HG02759 (cell line): ENCODE results near the gene GLIS2.

Source experiments
- ATAC-seq: cut with Tn5 transposase; IDR thresholded peaks from one replicate; pipeline ENCODE4 v1.9.1; 2021; ENCODE audit warnings: mild to moderate bottlenecking, moderate library complexity; ENCODE audit not compliant: unreplicated experiment

GLIS2 gene

GRCh38 chr16:4319454-4320421 lies 3.9 kb downstream of the GLIS2 start:
- peak; percentile 57 for ATAC-seq

DNA sequence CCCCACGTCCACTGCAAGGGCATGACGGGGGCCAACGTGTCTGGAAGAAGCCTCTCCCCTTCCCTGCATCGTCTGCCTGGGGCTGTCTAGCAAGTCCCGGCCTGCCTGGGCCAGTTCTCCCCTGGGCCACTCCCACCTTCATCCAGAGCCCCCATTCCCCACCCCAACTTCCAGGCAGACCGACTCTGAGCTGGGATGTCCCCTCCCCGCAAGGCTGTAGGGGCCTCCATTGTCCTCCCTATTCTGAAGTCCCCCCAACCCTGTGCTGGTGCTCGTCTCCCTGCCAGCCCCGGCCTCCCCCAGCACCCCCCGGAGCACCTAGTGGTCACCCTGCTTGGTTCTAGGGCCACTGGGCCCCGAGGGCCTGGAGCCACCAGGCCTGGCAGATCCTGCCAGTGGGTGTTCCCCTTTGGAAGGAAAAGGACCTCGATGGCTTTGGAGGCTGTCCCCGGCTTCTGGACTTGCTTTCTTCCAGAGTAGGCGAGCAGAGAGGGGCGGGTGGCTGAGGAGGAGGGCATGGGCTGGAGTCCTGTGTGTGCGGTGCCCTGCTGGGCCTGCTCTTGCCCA lies 4.8 kb downstream of the GLIS2 start:
- ATAC-seq = no peak

DNA sequence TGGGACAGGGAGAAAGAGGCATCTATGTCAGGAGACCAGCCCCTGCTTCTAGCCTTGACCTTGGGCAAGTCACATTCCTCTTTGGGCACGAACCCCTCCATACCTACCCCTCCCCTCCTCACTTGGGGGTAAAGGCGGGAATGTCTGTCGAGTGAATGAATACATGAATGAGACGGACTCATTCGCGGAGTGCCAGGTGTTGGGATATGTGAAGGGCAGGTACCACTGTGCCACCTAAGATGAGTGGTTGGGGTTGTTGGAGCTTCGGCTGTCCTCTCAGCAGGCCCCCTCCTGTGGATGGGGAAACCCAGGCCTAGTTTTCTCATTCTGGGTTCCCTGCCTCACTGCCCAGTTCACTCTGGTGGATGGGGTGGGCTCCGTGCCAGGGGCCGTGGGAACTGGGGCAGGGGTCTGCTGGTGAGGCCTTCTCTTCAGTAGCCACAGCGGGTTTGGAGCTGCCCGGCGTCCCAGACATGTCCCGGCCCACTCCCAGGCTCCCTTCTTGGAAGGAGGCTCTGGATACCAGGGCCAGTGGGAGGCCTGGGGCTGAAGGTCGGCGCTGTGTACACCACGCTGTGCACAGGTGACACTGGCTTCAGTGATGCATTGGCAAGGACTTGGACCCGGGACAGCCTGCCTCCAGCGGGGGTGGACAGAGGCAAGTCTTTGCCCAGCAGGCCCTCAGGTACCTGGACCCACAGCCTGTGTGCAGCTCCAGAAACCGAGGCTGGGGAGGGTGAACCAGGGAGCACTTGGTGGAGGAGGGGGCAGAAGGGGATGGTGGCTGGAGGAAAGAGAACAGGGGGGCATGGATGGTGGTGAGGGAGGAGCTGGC lies 5.6 kb downstream of the GLIS2 start:
- ATAC-seq = no peak

DNA sequence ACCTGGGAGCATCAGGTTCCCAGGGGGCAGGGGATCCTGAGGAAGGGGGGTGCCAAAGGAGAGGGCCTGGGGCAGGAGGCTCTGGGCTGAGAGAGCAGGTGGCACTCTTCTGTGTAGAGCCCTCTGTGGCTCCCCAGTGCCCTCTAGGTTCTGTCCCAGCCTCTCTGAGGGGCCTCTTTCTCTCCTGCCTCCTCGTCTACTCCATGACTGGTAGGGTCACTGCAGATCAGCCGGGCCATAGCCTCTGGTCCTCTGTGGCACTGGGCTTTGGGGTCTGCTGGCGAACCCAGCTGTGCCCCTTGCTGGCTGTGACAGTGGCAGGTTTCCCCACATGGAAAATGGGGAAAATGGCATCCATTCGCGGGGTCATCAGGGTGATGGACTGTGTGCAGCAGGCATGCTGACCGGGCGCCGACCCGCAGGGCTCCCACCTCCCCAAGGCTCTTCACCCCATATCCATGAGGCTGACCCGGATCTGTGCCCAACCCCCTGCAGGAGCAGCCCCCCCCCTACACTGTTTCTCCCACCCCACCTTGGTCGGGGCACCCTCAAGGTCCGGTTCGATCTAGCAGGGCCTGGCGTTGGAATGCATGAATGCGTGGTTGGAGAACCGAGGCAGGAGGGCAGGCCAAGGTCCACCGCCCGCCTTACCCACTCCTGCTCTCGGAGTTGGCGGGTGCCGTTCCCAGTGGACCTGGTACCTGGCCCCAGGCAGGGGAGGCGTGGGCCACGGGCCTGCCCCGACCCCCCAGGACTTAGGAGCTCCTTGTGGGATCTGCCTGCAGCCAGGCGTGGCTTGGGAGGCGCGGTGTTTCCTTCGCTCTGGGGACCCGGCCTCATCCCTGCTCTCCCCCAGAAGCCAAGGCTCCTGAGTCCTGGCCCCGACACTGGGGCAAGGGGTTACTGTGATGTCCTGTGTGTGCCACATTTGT lies 6.5 kb downstream of the GLIS2 start:
- no peak for ATAC-seq

DNA sequence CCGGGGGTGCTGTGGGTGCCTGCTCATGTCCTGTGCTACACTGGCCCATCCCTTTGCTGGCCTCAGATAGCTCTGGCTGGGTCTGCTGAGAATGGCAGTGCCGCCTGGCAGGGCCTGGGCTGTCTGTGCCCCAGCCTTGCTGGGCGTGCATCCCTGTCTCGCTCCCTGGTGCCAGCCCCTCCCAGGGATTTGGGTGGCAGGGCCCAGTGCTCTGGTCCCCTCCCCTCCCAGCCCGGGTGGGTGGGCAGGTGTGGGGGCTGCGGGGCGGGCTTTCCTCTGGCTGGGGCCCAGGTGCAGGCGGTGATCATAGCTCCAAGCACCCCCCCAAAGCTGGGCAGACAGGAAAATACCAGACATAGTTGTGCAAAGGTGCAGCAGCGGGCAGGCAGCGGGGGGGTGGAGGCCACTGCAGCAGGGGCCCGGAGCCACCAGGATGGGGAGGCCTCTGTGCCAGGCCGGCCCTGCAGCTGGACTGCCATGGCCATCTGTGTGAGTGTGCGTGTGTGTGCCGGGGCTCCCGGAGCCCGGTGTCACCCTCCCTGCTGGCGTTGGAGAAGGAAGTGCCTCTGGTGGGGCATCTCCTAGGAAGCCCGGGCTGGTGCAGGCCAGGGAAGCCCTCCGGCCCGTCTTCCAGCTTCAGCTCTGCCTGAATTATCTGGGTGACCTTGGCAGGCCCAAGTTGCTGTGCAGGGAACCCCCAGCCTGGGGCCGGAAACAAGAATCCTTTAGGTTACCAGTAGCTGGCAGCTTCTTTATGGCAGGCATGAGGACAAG lies 7.4 kb downstream of the GLIS2 start:
- ATAC-seq = no peak

DNA sequence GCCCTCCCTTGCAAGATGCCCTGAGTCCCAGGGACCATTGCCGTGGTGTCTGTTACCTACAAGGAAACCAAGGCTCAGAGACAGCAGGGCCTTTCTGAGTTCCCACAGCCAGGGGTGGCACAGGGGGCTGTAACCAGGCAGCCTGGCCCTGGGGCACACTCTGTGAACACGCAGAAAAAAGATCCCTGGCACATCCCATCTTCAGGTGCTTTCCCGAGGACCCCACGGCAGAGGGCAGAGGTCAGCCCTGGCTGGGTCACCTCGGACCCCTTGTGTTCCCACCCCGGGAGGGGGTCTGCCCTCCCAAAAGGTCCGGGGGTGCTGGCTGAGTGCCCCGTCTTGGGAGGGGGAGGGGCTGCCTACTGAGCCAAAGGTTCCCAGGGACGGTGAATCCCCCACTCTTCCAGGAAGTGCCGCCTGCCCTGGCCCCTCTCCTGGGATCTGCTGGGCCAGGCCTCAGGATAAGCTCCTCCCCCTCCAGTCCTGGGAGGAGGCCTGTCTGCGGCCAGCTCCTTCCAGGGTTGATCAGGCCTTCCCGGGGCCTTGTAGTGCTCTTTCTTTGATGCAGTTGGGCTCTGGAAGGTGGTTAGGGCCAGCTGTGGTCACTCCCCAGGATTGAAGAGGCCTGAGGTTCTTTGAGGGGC lies 8.1 kb downstream of the GLIS2 start:
- ATAC-seq = no peak

DNA sequence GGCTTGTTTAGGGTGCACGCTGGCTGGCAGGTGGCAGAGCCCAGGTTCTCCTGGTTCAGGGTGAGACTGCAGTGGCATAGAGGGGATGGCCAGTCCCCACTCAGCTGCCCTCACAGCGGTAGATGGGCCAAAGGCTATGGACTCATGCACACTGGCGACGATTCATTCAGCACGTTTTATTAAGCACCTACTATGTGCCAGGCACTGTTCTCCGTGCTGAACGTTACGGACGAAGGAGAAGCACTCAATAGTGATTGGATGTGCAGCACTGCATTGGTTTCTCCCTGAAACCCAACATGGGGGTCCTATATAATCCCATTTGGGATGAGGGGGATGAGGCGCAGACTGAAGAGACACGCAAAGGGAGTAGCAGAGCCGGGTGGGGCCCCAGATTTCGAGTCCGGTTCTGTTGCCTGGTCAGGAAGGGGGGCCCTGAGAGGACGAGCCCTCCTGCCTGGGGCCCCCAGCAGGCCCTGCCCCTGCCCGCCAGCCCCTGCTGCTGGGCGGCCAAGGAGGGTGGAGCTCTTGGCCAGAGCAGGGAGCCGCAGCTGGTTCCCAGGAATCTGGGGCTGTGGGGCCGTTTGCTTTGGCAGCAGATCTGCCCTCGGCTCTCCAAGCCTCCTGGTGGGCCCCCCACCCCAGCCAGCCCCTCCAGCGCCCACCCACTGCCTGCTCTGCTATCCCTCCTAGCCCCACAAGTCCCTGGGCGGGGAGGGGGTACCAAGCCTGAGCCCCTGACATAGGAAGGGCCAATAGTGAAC lies 8.8 kb downstream of the GLIS2 start:
- ATAC-seq = no peak

DNA sequence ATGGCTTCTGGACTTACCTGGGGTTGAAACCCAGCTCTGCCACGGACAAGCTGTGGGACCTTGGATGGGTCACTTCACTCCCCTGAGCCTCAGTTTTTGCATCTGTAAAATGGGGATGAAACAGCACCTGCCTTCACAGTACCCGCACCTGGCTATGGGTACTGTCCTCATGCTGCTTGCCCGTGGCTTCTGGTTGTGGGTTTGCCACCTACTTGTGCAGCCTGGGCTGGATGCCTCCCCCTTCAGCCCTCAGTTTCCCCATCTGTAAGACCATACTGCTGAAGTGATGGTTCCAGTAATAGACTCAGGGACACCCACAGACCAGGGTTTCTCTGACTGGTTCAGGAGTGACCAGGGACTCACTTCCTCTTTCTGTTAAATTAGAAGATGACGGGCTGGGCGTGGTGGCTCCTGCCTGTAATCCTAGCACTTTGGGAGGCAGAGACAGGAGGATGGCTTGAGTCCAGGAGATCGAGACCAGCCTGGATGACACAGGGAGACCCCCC lies 9.4 kb downstream of the GLIS2 start:
- no peak for ATAC-seq

- ATAC-seq = peak; percentile 6
These were observed 11.6 kb downstream of the GLIS2 start for GRCh38 chr16:4327386-4328045.

DNA sequence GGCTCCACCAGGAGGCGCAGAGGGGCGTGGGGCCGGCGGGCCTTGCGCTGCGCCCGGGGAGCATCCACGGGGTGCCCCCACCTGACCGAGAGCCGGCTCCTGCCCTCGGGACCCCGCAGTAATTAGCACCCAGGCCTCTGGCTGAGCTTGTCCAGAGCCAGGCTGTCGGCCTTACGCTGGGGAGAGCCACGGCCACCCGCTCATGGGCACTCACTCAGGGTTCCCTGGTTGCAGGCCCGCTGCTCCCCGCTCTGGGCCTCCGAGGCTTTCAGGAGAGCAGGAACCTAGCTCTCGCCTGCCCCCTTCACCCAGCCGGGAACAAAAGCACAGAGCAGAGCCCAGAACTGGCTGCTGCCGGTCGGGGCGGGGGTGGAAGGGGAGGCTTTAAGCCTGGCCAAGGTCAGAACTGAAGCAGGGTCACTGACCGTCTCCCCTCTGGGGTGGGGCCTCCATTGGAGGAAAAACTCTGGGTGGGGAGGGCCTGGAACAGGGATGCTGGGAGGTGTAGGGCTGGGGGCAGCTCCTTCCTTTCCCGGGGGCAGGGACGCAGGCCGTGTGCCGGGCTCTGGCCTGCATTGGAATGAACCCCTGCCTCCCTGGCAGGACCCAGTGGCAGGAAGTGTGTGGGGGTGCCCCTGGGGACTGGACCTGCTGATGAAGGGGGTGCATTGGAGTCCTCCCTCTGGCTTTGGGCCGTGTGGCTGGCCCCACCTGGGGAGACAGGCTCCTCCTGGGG lies 12.3 kb downstream of the GLIS2 start:
- peak; percentile 44 for ATAC-seq

GRCh38 chr16:4328782-4329775 lies 13.2 kb downstream of the GLIS2 start:
- no peak for ATAC-seq

DNA sequence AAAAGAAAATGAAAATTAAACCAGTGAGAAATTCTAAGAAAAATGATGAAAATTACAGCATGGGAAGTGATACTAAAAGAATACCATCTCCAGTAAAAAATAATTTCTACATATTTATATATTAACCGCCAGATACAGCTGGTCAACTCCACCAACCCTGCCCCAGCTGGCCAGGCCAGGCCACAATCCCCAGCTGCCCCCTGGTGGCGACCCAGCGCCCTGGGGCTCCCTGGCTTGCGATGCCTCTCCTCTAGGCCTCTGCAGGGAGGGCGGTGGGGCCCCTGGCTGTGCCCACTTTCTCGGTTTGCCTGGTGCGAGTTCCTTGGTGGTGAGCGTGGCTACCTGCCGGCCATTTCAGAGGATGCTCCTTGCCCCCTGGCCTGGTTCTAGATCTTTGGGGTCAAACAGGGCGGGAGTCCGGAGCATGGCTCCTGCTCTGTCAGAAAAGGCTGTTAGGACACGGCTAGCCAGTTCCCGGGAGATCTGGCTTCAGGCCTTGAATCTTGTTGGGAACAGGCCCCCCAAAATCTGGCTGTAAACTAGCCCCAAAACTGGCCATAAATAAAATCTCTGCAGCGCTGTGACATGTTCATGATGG lies 14.5 kb downstream of the GLIS2 start:
- peak; percentile 56 for ATAC-seq

- ATAC-seq = no peak
These were observed 16.2 kb downstream of the GLIS2 start for GRCh38 chr16:4332083-4332482.

DNA sequence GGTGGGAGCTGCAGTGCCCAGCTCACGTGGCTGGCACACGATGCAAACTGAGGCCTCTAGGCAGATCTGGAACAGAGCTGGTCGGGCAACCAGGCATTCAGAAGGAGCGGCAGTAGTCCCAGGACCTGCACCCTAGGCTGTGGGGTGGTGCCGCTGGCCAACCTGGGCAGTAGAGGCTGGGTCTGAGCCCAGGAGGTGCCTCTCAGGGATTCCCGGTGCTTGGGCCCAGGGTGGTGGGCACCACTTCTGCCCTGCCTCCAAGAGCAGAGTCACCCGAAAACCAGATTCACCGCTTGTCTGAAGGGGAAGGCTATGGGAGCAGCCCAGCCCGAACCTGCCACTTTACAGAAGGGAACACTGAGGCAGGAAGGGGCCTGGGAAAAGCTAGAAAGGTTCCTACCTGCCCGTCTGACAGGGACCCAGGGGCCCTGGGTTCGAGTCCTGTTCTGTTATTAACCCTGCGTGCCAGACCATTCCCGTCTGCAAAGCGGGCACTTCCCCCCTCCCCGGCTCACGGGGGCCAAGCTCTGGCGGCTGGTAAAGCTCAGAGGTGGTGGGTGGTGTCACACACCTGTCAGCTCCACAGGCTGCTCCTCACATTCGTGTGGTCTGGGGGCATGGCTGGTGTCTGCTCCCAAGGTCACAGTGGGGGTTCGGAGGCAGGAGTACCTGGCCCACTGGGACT lies 16.9 kb downstream of the GLIS2 start:
- ATAC-seq = no peak

DNA sequence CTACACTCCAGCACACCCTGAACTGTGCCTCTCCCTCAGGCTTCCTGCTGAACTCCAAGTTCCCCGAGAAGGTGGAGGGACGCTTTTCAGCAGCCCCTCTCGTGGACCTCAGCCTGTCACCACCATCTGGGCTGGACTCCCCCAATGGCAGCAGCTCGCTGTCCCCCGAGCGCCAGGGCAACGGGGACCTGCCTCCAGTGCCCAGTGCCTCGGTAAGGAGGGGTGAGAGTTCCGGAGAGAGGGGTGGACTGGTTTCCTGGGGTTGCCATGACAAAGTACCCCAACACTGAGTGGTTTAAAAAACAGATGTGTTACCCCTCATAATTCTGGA lies 17.4 kb downstream of the GLIS2 start:
- no peak for ATAC-seq
